Trophoblast cell (in vitro differentiated cells and primary cell): ENCODE results near the gene WFS1.

Experiments used
- DNase-seq, 2 donors: peaks; one replicate each; pipeline ENCODE4 v3.0.0-alpha.2; 2016
- H2AFZ ChIP-seq: 2 replicates; pipeline ENCODE4 v1.6.1; 2013; ENCODE audit warnings: low read length, moderate library complexity, mild to moderate bottlenecking; ENCODE audit not compliant: insufficient read depth, poor library complexity
- H2AK5ac ChIP-seq: 2 replicates; pipeline ENCODE4 v1.6.1; 2013; ENCODE audit warnings: mild to moderate bottlenecking, low read length
- H2BK120ac ChIP-seq: 2 replicates; pipeline ENCODE4 v1.6.1; 2013; ENCODE audit warnings: low read length, mild to moderate bottlenecking, moderate library complexity; ENCODE audit not compliant: insufficient read depth, poor library complexity
- H2BK12ac ChIP-seq: 2 replicates; pipeline ENCODE4 v1.6.1; 2013; ENCODE audit warnings: mild to moderate bottlenecking, low read length, moderate library complexity
- H2BK5ac ChIP-seq: 2 replicates; pipeline ENCODE4 v1.6.1; 2013; ENCODE audit warnings: low read length, low read depth, moderate library complexity, mild to moderate bottlenecking; ENCODE audit not compliant: poor library complexity
- H3K14ac ChIP-seq: 2 replicates; pipeline ENCODE4 v1.6.1; 2013; ENCODE audit warnings: mild to moderate bottlenecking, low read length
- H3K18ac ChIP-seq: 2 replicates; pipeline ENCODE4 v1.6.1; 2013; ENCODE audit warnings: mild to moderate bottlenecking, low read length
- H3K23ac ChIP-seq: 2 replicates; pipeline ENCODE4 v1.6.1; 2013; ENCODE audit warnings: low read length
- H3K27ac ChIP-seq: 2 replicates; pipeline ENCODE4 v1.5.1; 2013; ENCODE audit warnings: low read depth, mild to moderate bottlenecking, inconsistent platforms, low read length, moderate library complexity
- H3K27me3 ChIP-seq: 2 replicates; pipeline ENCODE4 v1.6.1; 2013; ENCODE audit warnings: inconsistent platforms, mild to moderate bottlenecking, low read length, moderate library complexity; ENCODE audit not compliant: insufficient read depth
- H3K36me3 ChIP-seq, 2 experiments: 1 replicate in 1 of 2; 2 replicates in 1 of 2; pipeline ENCODE4 v1.6.1; 2013; ENCODE audit warnings: low read length in 2 of 2, mild to moderate bottlenecking in 2 of 2, moderate library complexity in 1 of 2; ENCODE audit not compliant: insufficient read depth in 2 of 2, control insufficient read depth in 1 of 2
- H3K4ac ChIP-seq: 2 replicates; pipeline ENCODE4 v1.6.1; 2013; ENCODE audit warnings: low read depth, mild to moderate bottlenecking, low read length, moderate library complexity
- H3K4me1 ChIP-seq, 2 experiments: 1 replicate in 1 of 2; 2 replicates in 1 of 2; pipeline ENCODE4 v1.6.1; 2013; ENCODE audit warnings: low read length in 2 of 2, mild to moderate bottlenecking in 2 of 2, moderate library complexity in 1 of 2; ENCODE audit not compliant: insufficient read depth in 2 of 2, control insufficient read depth in 1 of 2
- H3K4me2 ChIP-seq: 2 replicates; pipeline ENCODE4 v1.6.1; 2013; ENCODE audit warnings: inconsistent platforms, mild to moderate bottlenecking, low read length, moderate library complexity
- H3K4me3 ChIP-seq: 2 replicates; pipeline ENCODE4 v1.5.1; 2013; ENCODE audit warnings: mild to moderate bottlenecking, low read depth, low read length, inconsistent platforms
- H3K79me1 ChIP-seq: one replicate; pipeline ENCODE4 v1.6.1; 2013; ENCODE audit warnings: low read length
- H3K79me2 ChIP-seq: 2 replicates; pipeline ENCODE4 v1.6.1; 2013; ENCODE audit warnings: low read length, mild to moderate bottlenecking; ENCODE audit not compliant: control insufficient read depth, insufficient read depth, poor library complexity
- H3K9ac ChIP-seq: 2 replicates; pipeline ENCODE4 v1.6.1; 2013; ENCODE audit warnings: mild to moderate bottlenecking, low read length
- H3K9me3 ChIP-seq: 2 replicates; pipeline ENCODE4 v1.6.1; 2013; ENCODE audit warnings: low read depth, mild to moderate bottlenecking, control low read depth, inconsistent platforms, low read length; ENCODE audit not compliant: insufficient read depth
- H4K12ac ChIP-seq: 2 replicates; pipeline ENCODE4 v1.6.1; 2013; ENCODE audit warnings: low read depth, mild to moderate bottlenecking, low read length, moderate library complexity
- H4K8ac ChIP-seq: 2 replicates; pipeline ENCODE4 v1.6.1; 2013; ENCODE audit warnings: low read depth, mild to moderate bottlenecking, low read length, moderate library complexity
- H4K91ac ChIP-seq: one replicate; pipeline ENCODE4 v1.6.1; 2013; ENCODE audit warnings: low read depth, mild to moderate bottlenecking, low read length, moderate library complexity
- WGBS: extraction: QIAGEN DNeasy Blood & Tissue Kit; methylation state at CpG from one replicate; pipeline ENCODE4 v1.1.7; 2013; ENCODE audit warnings: missing lambda C conversion rate; ENCODE audit not compliant: insufficient read length, insufficient coverage; ENCODE audit errors: extremely low coverage; 5-methylcytosine and 5-hydroxymethylcytosine counted together

The WFS1 gene

GRCh38 chr4:6235012-6235411 lies 34.6 kb upstream of the WFS1 start:
- H4K8ac ChIP-seq: no peak overlapping the region
- no peak overlapping the region for H3K18ac ChIP-seq
- peaks cover 0 to 3% of the 10 kb centered on the region in 2 experiments for H3K4me1 ChIP-seq
- H2BK120ac ChIP-seq: no peak overlapping the region
- H3K4me3 ChIP-seq: no peak overlapping the region
- no peak overlapping the region for H4K91ac ChIP-seq
- no peak overlapping the region for H2BK5ac ChIP-seq
- no peak overlapping the region for H3K14ac ChIP-seq
- no peak overlapping the region for H3K23ac ChIP-seq
- H3K4ac ChIP-seq: no peak overlapping the region
- no peak overlapping the region for H3K9ac ChIP-seq
- no peak overlapping the region for H2BK12ac ChIP-seq
- H3K27ac ChIP-seq: no peak overlapping the region
- H3K36me3 ChIP-seq: no peaks in the 10 kb centered on the region
- H2AK5ac ChIP-seq: no peak overlapping the region
- H3K9me3 ChIP-seq: no peaks in the 10 kb centered on the region
- WGBS: no CpG with 5 or more reads among the region's 7 CpGs
- DNase-seq: no peak
- H3K27me3 ChIP-seq: no peaks in the 10 kb centered on the region
- no peak overlapping the region for H3K4me2 ChIP-seq
- no peak overlapping the region for H4K12ac ChIP-seq
- H2AFZ ChIP-seq: no peak overlapping the region
- no peaks in the 10 kb centered on the region for H3K79me2 ChIP-seq
- H3K79me1 ChIP-seq: no peaks in the 10 kb centered on the region

GRCh38 chr4:6235901-6236640 lies 33.6 kb upstream of the WFS1 start:
- H3K4ac ChIP-seq: no peak overlapping the region
- no peak overlapping the region for H4K91ac ChIP-seq
- no peaks in the 10 kb centered on the region for H3K79me1 ChIP-seq
- H3K18ac ChIP-seq: no peak overlapping the region
- no peak for DNase-seq
- WGBS: no CpG with 5 or more reads among the region's 17 CpGs
- no peak overlapping the region for H3K23ac ChIP-seq
- no peak overlapping the region for H3K4me3 ChIP-seq
- H2AFZ ChIP-seq: no peak overlapping the region
- no peaks in the 10 kb centered on the region for H3K4me1 ChIP-seq
- H3K27me3 ChIP-seq: no peaks in the 10 kb centered on the region
- no peak overlapping the region for H2BK12ac ChIP-seq
- H2BK5ac ChIP-seq: no peak overlapping the region
- no peak overlapping the region for H3K14ac ChIP-seq
- H2AK5ac ChIP-seq: no peak overlapping the region
- no peaks in the 10 kb centered on the region for H3K36me3 ChIP-seq
- no peak overlapping the region for H3K4me2 ChIP-seq
- no peak overlapping the region for H4K8ac ChIP-seq
- H3K9me3 ChIP-seq: no peaks in the 10 kb centered on the region
- H3K9ac ChIP-seq: no peak overlapping the region
- H3K79me2 ChIP-seq: no peaks in the 10 kb centered on the region
- H4K12ac ChIP-seq: no peak overlapping the region
- H3K27ac ChIP-seq: no peak overlapping the region
- no peak overlapping the region for H2BK120ac ChIP-seq

- Histone ChIP-seq H2BK12ac (no peak overlapping the region), H3K14ac (no peak overlapping the region), H3K4me1 (no peaks in the 10 kb centered on the region), H4K91ac (no peak overlapping the region), H3K36me3 (no peaks in the 10 kb centered on the region), H3K18ac (no peak overlapping the region), H2BK5ac (no peak overlapping the region), H3K9me3 (no peaks in the 10 kb centered on the region), H3K27me3 (no peaks in the 10 kb centered on the region), H3K9ac (no peak overlapping the region), H2BK120ac (no peak overlapping the region), H4K8ac (no peak overlapping the region), H3K4me2 (no peak overlapping the region), H4K12ac (no peak overlapping the region), H3K4me3 (no peak overlapping the region), H3K23ac (no peak overlapping the region), H3K4ac (no peak overlapping the region), H3K27ac (no peak overlapping the region), H3K79me2 (no peaks in the 10 kb centered on the region), H2AK5ac (no peak overlapping the region), H3K79me1 (no peaks in the 10 kb centered on the region), H2AFZ (no peak overlapping the region)
- no CpG with 5 or more reads among the region's 12 CpGs for WGBS
- DNase-seq: no peak
These were observed 32.7 kb upstream of the WFS1 start for GRCh38 chr4:6236816-6237390.

GRCh38 chr4:6239486-6239885 lies 30.2 kb upstream of the WFS1 start:
- WGBS: no CpG with 5 or more reads among the region's 8 CpGs

More at GRCh38 chr4:6239486-6239885, 30.2 kb upstream of the WFS1 start:
- Histone ChIP-seq H3K27me3 (no peaks in the 10 kb centered on the region), H2AFZ (no peak overlapping the region), H3K23ac (no peak overlapping the region), H4K91ac (no peak overlapping the region), H3K4ac (no peak overlapping the region), H3K14ac (no peak overlapping the region), H3K4me2 (no peak overlapping the region), H4K8ac (no peak overlapping the region), H3K36me3 (no peaks in the 10 kb centered on the region), H3K27ac (no peak overlapping the region), H3K79me2 (no peaks in the 10 kb centered on the region), H2BK5ac (no peak overlapping the region), H3K9ac (no peak overlapping the region), H3K79me1 (no peaks in the 10 kb centered on the region), H3K9me3 (peaks cover 8% of the 10 kb centered on the region), H3K4me3 (no peak overlapping the region), H2BK12ac (no peak overlapping the region), H2BK120ac (no peak overlapping the region), H3K4me1 (no peaks in the 10 kb centered on the region), H3K18ac (no peak overlapping the region), H4K12ac (no peak overlapping the region), H2AK5ac (no peak overlapping the region)
- no peak for DNase-seq
